Measurements from ENCODE around the gene PRKCE. TPM values are rescaled to one million over a fixed set of nuclear protein-coding genes. Genes with fewer than 3 reads are reported as not detected.

The PRKCE gene
- total RNA-seq, 1 donor from 2014 or later = 24.2 TPM

DNA sequence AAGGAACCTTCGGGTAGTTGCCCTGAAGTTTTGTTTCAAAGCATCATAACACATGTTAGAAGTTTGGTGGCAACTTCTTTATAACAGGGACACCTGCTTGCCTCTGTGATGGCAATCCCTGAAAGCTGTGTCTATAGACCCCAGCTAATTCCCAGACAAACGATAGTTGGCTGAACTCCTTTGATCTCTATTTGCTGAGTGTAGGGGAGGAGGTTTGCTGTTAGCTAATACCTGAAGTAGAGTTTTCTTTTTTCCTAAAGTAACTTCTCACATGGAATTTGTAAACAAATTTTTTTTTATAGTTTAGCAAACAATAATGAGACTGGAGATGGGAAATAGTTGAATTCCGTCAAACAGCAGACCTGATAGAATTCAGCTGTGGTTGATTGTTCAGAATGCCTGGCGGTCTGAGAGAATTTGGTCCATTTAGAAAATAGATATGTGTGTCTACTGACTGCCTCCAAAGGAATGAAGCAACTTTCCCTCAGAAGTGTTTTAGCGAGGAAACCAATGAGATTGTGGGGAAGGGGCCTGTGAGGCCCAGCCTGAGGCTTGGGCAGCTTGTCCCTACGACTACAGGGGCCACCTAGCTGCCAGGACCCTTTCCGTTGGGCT, 522.3 kb downstream of the PRKCE start:
- TF ChIP-seq, protein P1, sequence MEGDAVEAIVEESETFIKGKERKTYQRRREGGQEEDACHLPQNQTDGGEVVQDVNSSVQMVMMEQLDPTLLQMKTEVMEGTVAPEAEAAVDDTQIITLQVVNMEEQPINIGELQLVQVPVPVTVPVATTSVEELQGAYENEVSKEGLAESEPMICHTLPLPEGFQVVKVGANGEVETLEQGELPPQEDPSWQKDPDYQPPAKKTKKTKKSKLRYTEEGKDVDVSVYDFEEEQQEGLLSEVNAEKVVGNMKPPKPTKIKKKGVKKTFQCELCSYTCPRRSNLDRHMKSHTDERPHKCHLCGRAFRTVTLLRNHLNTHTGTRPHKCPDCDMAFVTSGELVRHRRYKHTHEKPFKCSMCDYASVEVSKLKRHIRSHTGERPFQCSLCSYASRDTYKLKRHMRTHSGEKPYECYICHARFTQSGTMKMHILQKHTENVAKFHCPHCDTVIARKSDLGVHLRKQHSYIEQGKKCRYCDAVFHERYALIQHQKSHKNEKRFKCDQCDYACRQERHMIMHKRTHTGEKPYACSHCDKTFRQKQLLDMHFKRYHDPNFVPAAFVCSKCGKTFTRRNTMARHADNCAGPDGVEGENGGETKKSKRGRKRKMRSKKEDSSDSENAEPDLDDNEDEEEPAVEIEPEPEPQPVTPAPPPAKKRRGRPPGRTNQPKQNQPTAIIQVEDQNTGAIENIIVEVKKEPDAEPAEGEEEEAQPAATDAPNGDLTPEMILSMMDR (IDR thresholded peaks at IDR 0.05; ENCODE audit: unreplicated experiment) = no peak
- Mint-ChIP-seq H3K36me3 (ENCODE audit: low read depth, unreplicated experiment) (no peaks in the 10 kb centered on the region), H3K4me3 (ENCODE audit: unreplicated experiment) (no peak overlapping the region), H3K9me3 (ENCODE audit: unreplicated experiment) (no peaks in the 10 kb centered on the region), H3K27me3 (ENCODE audit: unreplicated experiment) (peaks cover 2% of the 10 kb centered on the region), H3K4me1 (ENCODE audit: unreplicated experiment) (peaks cover 12% of the 10 kb centered on the region), H3K27ac (ENCODE audit: unreplicated experiment) (no peak overlapping the region)
- DNase-seq (ENCODE audit: low spot score) = no peak

DNA sequence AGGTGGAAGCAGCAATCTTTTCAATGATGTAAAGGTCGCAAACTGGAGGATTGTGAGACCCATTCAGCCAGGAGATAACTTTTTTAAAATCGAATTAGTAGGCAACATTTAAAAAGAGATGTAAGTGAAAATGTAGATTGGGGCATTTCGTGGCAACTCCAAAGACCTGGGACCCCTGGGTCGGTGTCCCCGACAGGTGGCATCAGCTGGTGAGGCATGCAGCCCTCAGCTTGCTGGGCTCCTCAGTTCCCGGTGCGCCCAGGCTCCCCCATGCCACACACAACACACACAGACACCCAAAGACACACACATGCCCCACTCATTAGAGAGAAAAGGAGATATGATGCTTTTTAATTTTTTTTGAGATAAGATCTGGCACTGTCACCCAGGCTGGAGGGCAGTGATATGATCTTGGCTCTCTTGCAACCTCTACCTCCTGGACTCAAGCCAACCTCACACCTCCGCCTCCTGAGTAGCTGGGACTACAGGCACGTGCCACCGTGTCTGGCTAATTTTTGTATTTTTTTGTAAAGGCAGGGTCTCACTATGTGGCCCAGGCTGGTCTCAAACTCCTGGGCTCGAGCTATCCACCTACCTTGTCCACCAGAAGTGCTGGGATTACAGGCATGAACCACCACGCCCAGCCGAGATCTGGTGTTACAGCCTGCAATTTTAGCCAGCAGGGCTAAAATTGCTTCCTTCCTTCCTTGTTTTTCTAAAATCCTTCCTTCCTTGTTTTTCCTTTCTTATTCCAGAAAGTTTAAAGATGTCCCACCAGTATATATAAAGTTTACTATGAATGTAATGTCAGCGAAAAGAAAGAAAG, 523.1 kb downstream of the PRKCE start:
- H3K36me3 Mint-ChIP-seq (ENCODE audit: low read depth, unreplicated experiment) = no peaks in the 10 kb centered on the region
- H3K9me3 Mint-ChIP-seq (ENCODE audit: unreplicated experiment) = no peaks in the 10 kb centered on the region
- H3K27me3 Mint-ChIP-seq (ENCODE audit: unreplicated experiment) = peaks cover 2% of the 10 kb centered on the region
- H3K4me3 Mint-ChIP-seq (ENCODE audit: unreplicated experiment) = peak overlapping the region; percentile 63
- TF ChIP-seq, protein P1 (IDR thresholded peaks at IDR 0.05; ENCODE audit: unreplicated experiment) = no peak
- peaks cover 19% of the 10 kb centered on the region for H3K4me1 Mint-ChIP-seq (ENCODE audit: unreplicated experiment)
- H3K27ac Mint-ChIP-seq (ENCODE audit: unreplicated experiment) = no peak overlapping the region
- no peak for DNase-seq (ENCODE audit: low spot score)

DNA sequence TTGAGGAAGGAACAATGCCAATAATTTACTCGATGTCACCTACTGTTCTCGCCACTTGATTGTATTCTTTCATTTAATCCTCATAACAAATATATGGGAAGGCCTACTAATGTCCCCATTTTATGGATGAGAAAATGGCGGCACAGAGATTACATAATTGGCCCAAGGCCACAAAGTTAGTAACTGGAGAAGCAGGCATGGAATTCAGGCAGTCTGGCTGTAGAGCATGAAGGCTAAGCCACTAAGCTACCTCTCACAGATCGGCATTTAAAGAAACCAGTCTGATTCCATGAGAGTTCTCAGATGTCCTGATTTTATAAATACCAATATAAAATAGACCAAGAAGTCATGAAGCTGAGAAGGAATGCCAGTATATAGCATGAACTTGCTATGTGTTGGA, 523.9 kb downstream of the PRKCE start:
- H3K4me3 Mint-ChIP-seq (ENCODE audit: unreplicated experiment) = no peak overlapping the region
- peaks cover 7% of the 10 kb centered on the region for H3K27me3 Mint-ChIP-seq (ENCODE audit: unreplicated experiment)
- no peak for DNase-seq (ENCODE audit: low spot score)
- no peak overlapping the region for H3K27ac Mint-ChIP-seq (ENCODE audit: unreplicated experiment)
- H3K4me1 Mint-ChIP-seq (ENCODE audit: unreplicated experiment) = peaks cover 19% of the 10 kb centered on the region
- no peaks in the 10 kb centered on the region for H3K36me3 Mint-ChIP-seq (ENCODE audit: low read depth, unreplicated experiment)
- TF ChIP-seq, protein P1 (IDR thresholded peaks at IDR 0.05; ENCODE audit: unreplicated experiment) = no peak
- H3K9me3 Mint-ChIP-seq (ENCODE audit: unreplicated experiment) = no peaks in the 10 kb centered on the region

DNA sequence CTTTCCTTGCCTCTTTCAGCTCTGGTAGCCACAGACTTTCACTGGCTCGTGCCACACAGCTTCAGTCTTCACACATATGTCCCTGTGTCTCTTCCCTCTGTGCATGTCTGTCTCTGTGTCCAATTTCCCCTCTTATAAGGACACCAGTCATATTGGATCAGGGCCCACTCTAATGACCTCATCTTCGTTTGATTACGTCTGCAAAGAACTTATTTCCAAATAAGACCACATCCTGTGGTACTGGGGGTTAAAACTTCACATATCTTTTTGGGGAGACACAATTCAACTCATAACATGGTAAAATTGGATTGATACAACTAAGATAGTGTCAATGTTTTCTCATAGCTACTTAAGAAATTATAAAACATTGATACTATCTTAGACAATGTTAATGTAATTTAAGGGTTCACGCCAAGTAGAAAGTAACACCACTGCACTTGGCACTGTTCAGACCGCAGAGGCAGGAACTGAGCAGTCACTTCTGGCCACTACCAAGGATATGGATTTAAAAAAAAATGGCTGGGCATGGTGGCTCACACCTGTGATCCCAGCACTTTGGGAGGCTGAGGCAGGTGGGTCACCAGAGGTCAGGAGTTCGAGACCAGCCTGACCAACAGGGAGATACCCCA, 526.1 kb downstream of the PRKCE start:
- TF ChIP-seq, protein P1 (IDR thresholded peaks at IDR 0.05; ENCODE audit: unreplicated experiment) = no peak
- no peak overlapping the region for H3K27ac Mint-ChIP-seq (ENCODE audit: unreplicated experiment)
- H3K9me3 Mint-ChIP-seq (ENCODE audit: unreplicated experiment) = no peaks in the 10 kb centered on the region
- no peak for DNase-seq (ENCODE audit: low spot score)
- H3K4me1 Mint-ChIP-seq (ENCODE audit: unreplicated experiment) = peaks cover 19% of the 10 kb centered on the region
- no peaks in the 10 kb centered on the region for H3K36me3 Mint-ChIP-seq (ENCODE audit: low read depth, unreplicated experiment)
- H3K4me3 Mint-ChIP-seq (ENCODE audit: unreplicated experiment) = no peak overlapping the region
- peaks cover 4% of the 10 kb centered on the region for H3K27me3 Mint-ChIP-seq (ENCODE audit: unreplicated experiment)

Data from endothelial cell (in vitro differentiated cells).